Adrenal gland (tissue), 12 donors: ENCODE measurements around the gene TAPT1. TPM values are rescaled to one million over a fixed set of nuclear protein-coding genes. Genes with fewer than 3 reads are reported as not detected.

Experiments used
- DNase-seq, 7 donors: peaks; one replicate each; pipeline ENCODE4 v3.0.0-alpha.2; 2019 to 2020
- H3K27ac ChIP-seq, 5 donors: fragments of 200-600 bp; sonication (generic) in 4 of 5; 1 replicate in 3 of 5; 2 replicates in 2 of 5; pipeline versions ENCODE4 v1.5.1 to v1.8.0; 2016 to 2020; ENCODE audit warnings: mild to moderate bottlenecking in 1 of 5
- H3K27me3 ChIP-seq: fragments of 200-600 bp; 2 replicates; pipeline ENCODE4 v1.8.0; 2021
- H3K36me3 ChIP-seq, 2 donors: fragments of 200-600 bp; replicated peaks in 1 of 2; 1 replicate in 1 of 2; 2 replicates in 1 of 2; pipeline versions ENCODE4 v1.5.1 to v1.8.0; 2018 to 2022
- H3K4me1 ChIP-seq, 2 donors: fragments of 200-600 bp; replicated peaks in 1 of 2; 1 replicate in 1 of 2; 2 replicates in 1 of 2; pipeline versions ENCODE4 v1.5.1 to v1.8.0; 2018 to 2021
- H3K4me3 ChIP-seq, 4 donors: fragments of 200-600 bp; sonication (generic) in 3 of 4; one replicate each; pipeline ENCODE4 v1.5.1; 2016 to 2018
- H3K9me3 ChIP-seq, 3 donors: fragments of 200-600 bp; sonication (generic) in 1 of 3; replicated peaks in 1 of 3; 1 replicate in 2 of 3; 2 replicates in 1 of 3; pipeline versions ENCODE4 v1.5.1 to v1.8.0; 2016 to 2021
- POLR2A ChIP-seq, 2 donors: fragments of 450-650 bp; IDR thresholded peaks; one replicate each; pipeline ENCODE4 v1.6.1; 2017; ENCODE audit warnings: antibody characterized with exemption in 2 of 2, mild to moderate bottlenecking in 2 of 2, moderate library complexity in 1 of 2
- WGBS, 4 donors: extraction: QIAGEN DNeasy Blood & Tissue Kit in 2 of 4; methylation state at CpG; one replicate each; pipeline versions ENCODE4 v1.1.5 to v1.1.7; 2013 to 2017; 5-methylcytosine and 5-hydroxymethylcytosine counted together
- intact Hi-C, 2 donors: fragments of 100-400 bp; cut with DNase I; formaldehyde crosslinking; loops; one replicate each; pipeline versions ENCODE4 v1.14.1 to v1.15.0; 2022 to 2023
- polyA plus RNA-seq, 3 donors: library from polyadenylated mRNA; stranded (reverse); fragments of 200-250 nt in 2 of 3; fragments of 350-450 nt in 1 of 3; fragmentation: Illumina TruSeq in 1 of 3; extraction: RNeasy Lipid Tissue Mini Kit (QIAGEN cat#74804) in 1 of 3; gene quantifications; one replicate each; pipeline ENCODE4 v1.2.3, GENCODE V29; 2013 to 2014
- total RNA-seq, 9 donors: library from RNA; depleted of rRNA in 4 of 9; stranded (reverse); fragments of >200 nt in 4 of 9; fragments of 120-200 nt in 1 of 9; fragmentation: NEBNext Ultra II Directional in 1 of 9; extraction: Animal tissue kit (Norgen Biotek cat#: 25700) in 1 of 9; gene quantifications; one replicate each; pipeline versions ENCODE4 v1.1.0 to v1.2.4, GENCODE V29; 2013 to 2023
- TF ChIP-seq, protein P1 (sequence below), 6 experiments: fragments of 450-650 bp in 4 of 6; fragments of 200-600 bp in 2 of 6; sonication (generic) in 1 of 6; IDR thresholded peaks; 1 replicate in 5 of 6; 2 replicates in 1 of 6; pipeline versions ENCODE4 v1.5.1 to v1.8.0; 2016 to 2021; ENCODE audit warnings: antibody characterized with exemption in 6 of 6, mild to moderate bottlenecking in 2 of 6, moderate library complexity in 1 of 6
- donor health status: healthy with polysubstance abuse.
- donor health status: Bipolar disorder and iron deficiency.
- donor health status: DM: yes; HTN: yes; CAD: no.
- donor health status: DM: no; HTN: no; CAD: no.
- donor health status: DM: no; HTN: no; CAD: no.
- donor health status: DM: yes; HTN: yes; CAD: no.

The TAPT1 gene
- total and polyA plus RNA-seq, 12 donors, result 33.2 to 119 (median 51.0) TPM

DNA sequence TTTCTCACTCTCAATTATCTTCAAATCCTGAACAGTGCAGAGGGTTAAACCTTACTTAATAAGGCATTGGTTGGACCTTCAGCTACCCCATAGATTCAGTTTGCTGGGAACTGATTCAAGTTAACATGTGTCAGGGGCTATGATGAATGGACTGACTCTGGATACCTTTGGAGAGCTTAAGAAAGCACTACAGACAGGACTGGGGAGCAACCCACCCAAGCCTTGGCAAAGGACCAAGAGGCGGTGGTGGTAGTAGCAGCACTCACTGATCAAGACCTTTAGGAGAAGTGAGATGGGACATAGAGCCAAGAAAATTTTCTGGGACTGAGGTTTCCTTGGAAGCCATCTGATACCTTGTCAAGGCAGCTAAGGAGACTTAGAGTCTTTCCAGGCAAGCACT is 43.0 kb upstream of the TAPT1 start:
- Histone ChIP-seq H3K4me3 (no peak overlapping the region), H3K4me1 (peaks cover 0 to 4% of the 10 kb centered on the region in 2 donors), H3K27ac (no peak overlapping the region), H3K27me3 (no peaks in the 10 kb centered on the region), H3K9me3 (no peaks in the 10 kb centered on the region), H3K36me3 (no peaks in the 10 kb centered on the region)
- no peak for TF ChIP-seq POLR2A (IDR thresholded peaks at IDR 0.05)
- TF ChIP-seq, protein P1, sequence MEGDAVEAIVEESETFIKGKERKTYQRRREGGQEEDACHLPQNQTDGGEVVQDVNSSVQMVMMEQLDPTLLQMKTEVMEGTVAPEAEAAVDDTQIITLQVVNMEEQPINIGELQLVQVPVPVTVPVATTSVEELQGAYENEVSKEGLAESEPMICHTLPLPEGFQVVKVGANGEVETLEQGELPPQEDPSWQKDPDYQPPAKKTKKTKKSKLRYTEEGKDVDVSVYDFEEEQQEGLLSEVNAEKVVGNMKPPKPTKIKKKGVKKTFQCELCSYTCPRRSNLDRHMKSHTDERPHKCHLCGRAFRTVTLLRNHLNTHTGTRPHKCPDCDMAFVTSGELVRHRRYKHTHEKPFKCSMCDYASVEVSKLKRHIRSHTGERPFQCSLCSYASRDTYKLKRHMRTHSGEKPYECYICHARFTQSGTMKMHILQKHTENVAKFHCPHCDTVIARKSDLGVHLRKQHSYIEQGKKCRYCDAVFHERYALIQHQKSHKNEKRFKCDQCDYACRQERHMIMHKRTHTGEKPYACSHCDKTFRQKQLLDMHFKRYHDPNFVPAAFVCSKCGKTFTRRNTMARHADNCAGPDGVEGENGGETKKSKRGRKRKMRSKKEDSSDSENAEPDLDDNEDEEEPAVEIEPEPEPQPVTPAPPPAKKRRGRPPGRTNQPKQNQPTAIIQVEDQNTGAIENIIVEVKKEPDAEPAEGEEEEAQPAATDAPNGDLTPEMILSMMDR (IDR thresholded peaks at IDR 0.05), result no peak
- intact Hi-C loops, result loop anchor here (5.0 to 10.0 kb wide), 3 partner anchors 64 to 247 kb away; no protein-coding TSS in a partner anchor
- no peak for DNase-seq
- WGBS, 4 donors, result 62 to 87% (median 69%) methylated on average over 1 of the region's 1 CpG

DNA sequence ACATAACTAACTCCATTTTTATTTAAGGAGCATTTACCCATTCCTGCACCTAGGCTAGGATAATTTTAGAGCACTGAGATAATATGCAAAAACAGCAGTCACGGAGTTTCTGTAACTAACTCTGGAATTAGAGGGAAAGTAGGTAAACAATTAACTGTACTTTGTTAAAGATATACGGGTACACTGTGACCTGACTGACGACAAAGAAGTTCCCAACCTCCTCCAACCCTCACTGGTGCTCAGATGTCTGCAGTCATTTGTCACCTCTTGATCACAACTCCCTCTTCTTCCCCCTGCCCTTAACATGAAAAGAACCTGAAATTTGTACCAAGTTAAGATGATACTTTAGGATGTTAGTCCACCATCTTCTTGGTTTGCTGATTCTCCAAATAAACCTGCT is 42.0 kb upstream of the TAPT1 start:
- no peak for TF ChIP-seq POLR2A (IDR thresholded peaks at IDR 0.05)
- TF ChIP-seq, protein P1 (IDR thresholded peaks at IDR 0.05), result no peak
- WGBS, 4 donors, result 86 to 97% (median 89%) methylated on average over 3 of the region's 3 CpGs
- no peaks in the 10 kb centered on the region for H3K27me3 ChIP-seq
- DNase-seq, result no peak
- peaks cover 0 to 4% of the 10 kb centered on the region in 2 donors for H3K4me1 ChIP-seq
- H3K9me3 ChIP-seq, result no peaks in the 10 kb centered on the region
- no peak overlapping the region for H3K4me3 ChIP-seq
- H3K27ac ChIP-seq, result no peak overlapping the region
- H3K36me3 ChIP-seq, result no peaks in the 10 kb centered on the region
- intact Hi-C loops, result loop anchor here (5.0 to 10.0 kb wide), 3 partner anchors 63 to 246 kb away; no protein-coding TSS in a partner anchor

DNA sequence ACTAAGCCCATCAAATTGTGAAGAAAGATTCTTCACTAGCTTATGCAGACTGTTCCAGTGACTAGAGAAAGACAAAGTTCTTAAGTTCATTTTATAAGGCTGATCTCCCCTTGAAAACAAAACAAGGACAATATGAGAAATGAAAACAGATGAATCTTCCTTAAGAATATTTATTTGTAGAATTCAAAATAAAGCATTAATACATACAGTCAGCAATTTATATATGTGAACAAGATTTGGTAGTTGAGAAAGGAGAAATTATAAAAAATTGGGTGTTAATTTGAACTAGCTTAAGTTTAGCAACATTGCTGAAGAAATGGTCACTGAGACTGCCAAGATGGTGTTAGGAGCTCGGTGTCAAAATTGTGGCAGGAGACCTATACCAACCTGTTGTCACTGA is 41.4 kb upstream of the TAPT1 start:
- no peak overlapping the region for H3K27ac ChIP-seq
- peaks cover 0 to 4% of the 10 kb centered on the region in 2 donors for H3K4me1 ChIP-seq
- no peaks in the 10 kb centered on the region for H3K9me3 ChIP-seq
- WGBS, 4 donors, result 93 to 100% (median 98%) methylated on average over 1 of the region's 1 CpG
- H3K27me3 ChIP-seq, result no peaks in the 10 kb centered on the region
- no peak for DNase-seq
- intact Hi-C loops, result loop anchor here (5.0 to 10.0 kb wide), 3 partner anchors 63 to 245 kb away; no protein-coding TSS in a partner anchor
- no peak for TF ChIP-seq POLR2A (IDR thresholded peaks at IDR 0.05)
- TF ChIP-seq, protein P1 (IDR thresholded peaks at IDR 0.05), result no peak
- H3K4me3 ChIP-seq, result no peak overlapping the region
- no peaks in the 10 kb centered on the region for H3K36me3 ChIP-seq

DNA sequence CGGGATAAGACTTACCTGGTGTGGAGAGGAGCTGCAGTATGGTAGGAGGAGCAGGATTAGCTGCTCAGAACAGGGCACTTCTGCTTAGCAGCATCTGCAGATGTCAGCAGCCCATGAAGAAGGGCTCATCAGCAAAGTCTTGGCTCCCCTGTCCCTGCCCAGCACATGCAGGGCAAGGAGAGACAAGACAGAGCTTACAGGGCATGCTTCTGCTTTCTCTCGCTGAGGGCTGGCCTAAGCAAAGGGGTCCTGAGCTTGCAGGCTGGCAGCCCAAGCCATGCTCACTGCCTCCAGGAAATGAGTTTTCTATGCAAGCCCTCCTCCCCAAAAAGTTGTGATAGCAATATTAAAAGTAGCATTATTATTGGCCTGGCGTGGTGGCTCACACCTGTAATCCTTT is 39.5 kb upstream of the TAPT1 start:
- H3K27me3 ChIP-seq, result no peaks in the 10 kb centered on the region
- no peak overlapping the region for H3K27ac ChIP-seq
- H3K9me3 ChIP-seq, result no peaks in the 10 kb centered on the region
- WGBS, 4 donors, result 88 to 100% (median 95%) methylated on average over 2 to 3 of the region's 3 CpGs
- H3K36me3 ChIP-seq, result no peaks in the 10 kb centered on the region
- H3K4me1 ChIP-seq, result peaks cover 0 to 4% of the 10 kb centered on the region in 2 donors
- no peak overlapping the region for H3K4me3 ChIP-seq
- DNase-seq, result no peak
- intact Hi-C loops, result loop anchor here (5.0 to 10.0 kb wide), 3 partner anchors 61 to 244 kb away; no protein-coding TSS in a partner anchor
- TF ChIP-seq POLR2A (IDR thresholded peaks at IDR 0.05), result no peak
- TF ChIP-seq, protein P1 (IDR thresholded peaks at IDR 0.05), result no peak
